Measurements from ENCODE around the gene VPREB1.
"Not testable (repeated sequence)": the region's sequence is repeated elsewhere in the genome, so short reads cannot be mapped to it uniquely, and the experiment has no call there.

VPREB1 gene

DNA sequence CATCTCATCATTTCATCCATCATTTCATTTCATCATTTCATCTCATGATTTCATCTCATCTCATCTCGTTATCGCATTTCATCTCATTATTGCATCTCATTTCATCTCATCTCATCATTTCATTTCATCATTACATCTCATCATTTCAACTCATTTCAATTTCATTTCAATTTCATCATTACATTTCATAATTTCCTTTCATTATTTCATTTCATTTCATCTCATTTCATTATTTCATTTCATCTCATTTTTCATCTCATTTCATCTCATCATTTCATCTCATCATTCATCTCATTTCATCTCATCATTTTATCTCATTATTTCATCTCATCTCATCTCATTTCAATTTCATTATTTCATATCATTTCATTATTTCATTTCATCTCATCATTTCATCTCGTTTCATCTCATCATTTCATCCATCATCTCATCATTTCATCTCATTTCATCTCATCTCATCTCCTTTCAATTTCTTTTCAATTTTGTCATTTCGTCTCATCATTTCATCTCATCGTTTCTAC, 42.6 kb downstream of the VPREB1 start:
- DNase-seq (ENCODE audit: extremely low spot score, insufficient read length, low read depth); FAIRE-seq: not testable (repeated sequence)

DNA sequence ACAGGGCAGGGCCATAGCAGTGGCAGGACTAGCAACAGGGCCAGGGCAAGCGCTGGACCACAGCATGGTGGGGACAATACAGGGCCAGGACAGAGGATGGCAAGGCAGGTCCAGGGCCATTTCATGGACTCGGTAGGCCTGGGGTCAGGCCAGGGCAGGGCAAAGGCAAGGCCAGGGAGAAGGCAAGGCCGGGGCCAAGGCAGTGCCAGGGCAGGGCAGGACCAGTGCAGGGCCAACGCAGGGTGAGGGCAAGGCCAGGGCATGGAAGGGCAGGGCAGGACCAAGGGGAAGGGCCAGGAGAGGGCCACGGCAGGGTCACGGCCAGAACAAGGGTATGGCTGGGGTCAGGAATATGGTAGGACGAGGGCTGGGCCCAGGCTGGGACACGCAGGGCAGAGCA, 45.1 kb downstream of the VPREB1 start:
- not testable (repeated sequence) for FAIRE-seq; DNase-seq (ENCODE audit: extremely low spot score, insufficient read length, low read depth)

DNA sequence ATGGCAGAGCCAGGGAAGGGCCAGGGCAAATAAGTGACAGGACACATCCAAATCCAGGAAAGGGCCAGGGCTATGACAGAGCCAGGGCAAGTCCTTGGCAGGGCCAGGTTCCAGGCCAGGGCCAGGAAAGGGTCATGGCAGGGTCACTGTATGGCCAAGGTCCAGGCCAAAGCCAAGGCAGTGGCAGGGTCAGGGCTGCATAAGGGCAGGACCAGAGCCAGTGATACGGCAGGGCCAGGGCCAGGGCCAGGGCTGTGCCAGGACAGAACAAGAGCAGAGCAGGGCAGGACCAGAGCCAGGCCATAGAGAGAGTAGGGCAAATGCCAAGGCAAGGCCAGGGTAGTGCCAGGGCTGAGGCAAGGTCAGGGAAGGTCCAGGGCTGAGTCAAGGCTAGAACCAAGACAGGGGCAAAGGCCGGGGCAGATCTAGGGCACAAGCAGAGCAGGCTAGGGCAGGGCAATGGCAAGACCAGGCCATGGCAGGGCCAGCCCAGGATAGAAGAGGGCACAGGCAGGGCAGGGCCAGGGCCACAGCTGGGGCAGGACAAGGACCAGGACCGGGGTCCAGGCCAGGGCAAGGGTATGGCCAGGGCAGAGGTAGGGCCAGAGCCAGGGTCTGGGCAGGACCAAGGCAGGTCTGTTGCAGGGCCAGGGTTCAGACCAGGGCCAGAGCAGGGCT, 46.7 kb downstream of the VPREB1 start:
- not testable (repeated sequence) for DNase-seq (ENCODE audit: extremely low spot score, insufficient read length, low read depth); FAIRE-seq

DNA sequence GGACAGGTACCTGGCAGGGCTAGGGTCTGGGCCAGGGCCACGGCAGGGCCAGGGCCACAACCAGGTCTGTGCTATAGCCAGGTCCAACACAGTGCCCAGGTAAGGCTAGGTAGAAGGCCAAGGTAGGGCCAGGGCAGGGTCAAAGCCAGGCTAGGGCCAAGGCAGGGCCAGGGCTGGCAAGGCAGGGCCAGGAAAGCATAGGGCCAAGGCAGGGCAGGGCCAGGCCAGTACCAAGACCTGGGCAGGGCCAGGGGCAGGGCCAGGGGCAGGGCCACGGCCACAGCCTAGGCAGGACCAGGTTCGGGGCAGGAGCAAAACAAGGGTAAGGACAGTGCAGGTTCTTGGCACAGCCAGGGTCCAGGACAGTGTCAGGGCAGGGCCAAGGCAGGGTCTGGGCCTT, 48.1 kb downstream of the VPREB1 start:
- not testable (repeated sequence) for FAIRE-seq; DNase-seq (ENCODE audit: extremely low spot score, insufficient read length, low read depth)

DNA sequence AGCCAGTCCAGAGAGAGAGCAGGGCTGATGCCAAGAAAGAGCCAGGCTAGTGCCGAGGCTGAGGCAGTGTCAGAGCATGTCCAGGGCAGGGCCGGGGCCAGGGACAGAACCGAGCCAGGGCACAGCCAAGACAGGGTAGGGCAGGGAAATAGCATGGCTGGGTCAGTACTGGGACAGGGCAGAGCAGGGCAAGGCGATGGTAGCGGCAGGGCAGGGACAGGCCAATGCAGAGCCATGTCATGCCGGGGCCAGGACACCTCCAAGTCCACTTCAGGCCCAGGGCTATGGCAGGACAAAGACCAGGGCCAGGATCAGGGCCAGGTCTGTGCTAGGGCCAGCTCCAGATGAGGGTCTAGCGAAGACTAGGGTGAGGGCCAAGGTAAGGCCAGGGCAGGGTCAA, 48.9 kb downstream of the VPREB1 start:
- not testable (repeated sequence) for DNase-seq (ENCODE audit: extremely low spot score, insufficient read length, low read depth); FAIRE-seq

DNA sequence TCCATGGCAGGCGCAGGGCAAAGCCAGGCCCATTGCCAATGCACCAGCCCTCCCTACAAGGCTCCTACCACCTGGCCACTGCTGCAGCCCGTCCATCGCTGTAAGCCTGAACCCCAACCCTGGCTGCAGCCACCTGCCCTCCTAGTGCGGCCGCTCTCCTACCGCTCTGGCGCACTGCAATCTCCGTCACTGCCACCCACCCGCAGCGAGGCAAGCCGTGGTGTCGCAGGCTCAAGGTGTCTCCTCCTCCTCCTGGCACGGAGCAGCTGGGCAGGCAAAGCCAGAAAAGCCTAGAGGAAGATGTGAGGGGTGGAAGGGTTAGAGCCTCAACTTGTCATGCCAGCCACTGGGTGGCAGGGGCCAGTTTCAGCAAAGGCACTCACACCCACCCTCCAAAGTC, 50.1 kb downstream of the VPREB1 start:
- FAIRE-seq; DNase-seq (ENCODE audit: extremely low spot score, insufficient read length, low read depth): not testable (repeated sequence)
